CD4-positive, alpha-beta memory T cell (primary cell): ENCODE measurements around the gene ZNF383. TPM values are rescaled to one million over a fixed set of nuclear protein-coding genes. Genes with fewer than 3 reads are reported as not detected.
A peak's percentile ranks its signal among the peaks of the same experiment; 100 is the strongest.
"Not testable (repeated sequence)": the region's sequence is repeated elsewhere in the genome, so short reads cannot be mapped to it uniquely, and the experiment has no call there.

Experiments used
- CTCF ChIA-PET: fragments of 350-600 bp; sonication (Branson Sonifier 250); formaldehyde crosslinking; loops from one replicate; lab custom pipeline; 2021; ENCODE audit warnings: inconsistent platforms; ENCODE audit not compliant: partially characterized antibody; lab: Charles Lee
- POLR2A ChIA-PET: fragments of 350-600 bp; sonication (Branson Sonifier 250); formaldehyde crosslinking; loops from one replicate; lab custom pipeline; 2021; ENCODE audit not compliant: partially characterized antibody; lab: Charles Lee
- DNase-seq, 5 donors: peaks; one replicate each; pipeline versions ENCODE4 v3.0.0 to v3.0.0-alpha.2; 2020 to 2022; ENCODE audit warnings: mixed read lengths in 1 of 5
- H3K27ac ChIP-seq: one replicate; pipeline ENCODE4 v1.7.0; 2013; ENCODE audit warnings: low read depth, low read length
- H3K27me3 ChIP-seq: 2 replicates; pipeline ENCODE4 v1.7.0; 2013; ENCODE audit warnings: mild to moderate bottlenecking, low read length, moderate library complexity; ENCODE audit not compliant: insufficient read depth
- H3K36me3 ChIP-seq: 2 replicates; pipeline ENCODE4 v1.7.0; 2013; ENCODE audit warnings: mild to moderate bottlenecking, low read length, moderate library complexity; ENCODE audit not compliant: insufficient read depth
- H3K4me1 ChIP-seq: 2 replicates; pipeline ENCODE4 v1.7.0; 2013; ENCODE audit warnings: mild to moderate bottlenecking, low read length, moderate library complexity; ENCODE audit not compliant: insufficient read depth
- H3K4me3 ChIP-seq, 2 donors: one replicate each; pipeline ENCODE4 v1.7.0; 2013; ENCODE audit warnings: low read length in 2 of 2, mild to moderate bottlenecking in 1 of 2
- H3K9me3 ChIP-seq, 2 donors: one replicate each; pipeline ENCODE4 v1.7.0; 2013; ENCODE audit warnings: low read length in 2 of 2, control low read depth in 1 of 2; ENCODE audit not compliant: control insufficient read depth in 1 of 2
- H3K27ac Mint-ChIP-seq, 7 donors: one replicate each; pipeline ENCODE4 v1.8.0; 2020 to 2021; ENCODE audit warnings: mixed read lengths in 7 of 7, mild to moderate bottlenecking in 6 of 7, inconsistent platforms in 3 of 7, moderate library complexity in 3 of 7
- H3K27me3 Mint-ChIP-seq, 2 donors: one replicate each; pipeline ENCODE4 v1.8.0; 2020 to 2021; ENCODE audit warnings: mixed read lengths in 2 of 2
- H3K36me3 Mint-ChIP-seq, 2 donors: one replicate each; pipeline ENCODE4 v1.8.0; 2020 to 2021; ENCODE audit warnings: mixed read lengths in 2 of 2, inconsistent platforms in 1 of 2, mild to moderate bottlenecking in 1 of 2
- H3K4me1 Mint-ChIP-seq, 4 donors: one replicate each; pipeline ENCODE4 v1.8.0; 2020 to 2021; ENCODE audit warnings: mixed read lengths in 4 of 4, mild to moderate bottlenecking in 1 of 4
- H3K4me3 Mint-ChIP-seq, 8 donors: one replicate each; pipeline ENCODE4 v1.8.0; 2020 to 2021; ENCODE audit warnings: mixed read lengths in 8 of 8, mild to moderate bottlenecking in 7 of 8, moderate library complexity in 6 of 8, inconsistent platforms in 3 of 8
- H3K9me3 Mint-ChIP-seq, 8 donors: one replicate each; pipeline ENCODE4 v1.8.0; 2020 to 2021; ENCODE audit warnings: mixed read lengths in 8 of 8, mild to moderate bottlenecking in 5 of 8, inconsistent platforms in 3 of 8, moderate library complexity in 1 of 8
- intact Hi-C: fragments of 100-400 bp; cut with micrococcal nuclease; formaldehyde crosslinking; loops from one replicate; pipeline ENCODE4 v1.15.1; 2023
- polyA plus RNA-seq, 2 donors: library from polyadenylated mRNA; unstranded; fragments of 300-500 nt; fragmentation: Illumina TruSeq; gene quantifications; one replicate each; pipeline ENCODE4 v1.2.3, GENCODE V29; 2021
- total RNA-seq, 2 experiments: library from RNA; stranded (reverse); gene quantifications; one replicate each; pipeline ENCODE4 v1.2.3, GENCODE V29; 2021

ZNF383 gene
- total RNA-seq = 10 to 100 TPM; 32.0 to 34.0 TPM
- 10 to 100 TPM in 1 of 2 donors, 1 to 10 TPM in 1; 8.4 to 14.1 TPM for polyA plus RNA-seq

- Histone ChIP-seq H3K9me3 (no peaks in the 10 kb centered on the region), H3K4me1 (peaks cover 16% of the 10 kb centered on the region), H3K27me3 (no peaks in the 10 kb centered on the region), H3K27ac (peak within 1 kb of the TSS; percentile 80), H3K4me3 (peak within 1 kb of the TSS; percentile 85 to 99), H3K36me3 (no peaks in the 10 kb centered on the region)
- DNase-seq = peak; percentile 80 to 87 (median 83)
- CTCF ChIA-PET = interaction anchor here (0.6 to 1.6 kb wide), 3 partner anchors 45 to 541 kb away, joined by 3 to 7 read pairs (median 5); partner anchors contain the start of gene ZNF585A
- Mint-ChIP-seq H3K27ac (peak within 1 kb of the TSS; percentile 88 to 98 (median 96)), H3K27me3 (no peaks in the 10 kb centered on the region), H3K4me1 (peaks cover 19 to 40% (median 31%) of the 10 kb centered on the region in 4 donors), H3K9me3 (peaks cover 0 to 21% (median 7%) of the 10 kb centered on the region in 8 donors), H3K4me3 (peak within 1 kb of the TSS; percentile 89 to 98 (median 91)), H3K36me3 (peaks cover 29 to 34% of the 10 kb centered on the region in 2 donors)
- intact Hi-C loops = loop anchor here (1.0 to 10.0 kb wide), 10 partner anchors 8 to 1103 kb away; partner anchors contain the start of genes OVOL3, POLR2I, TBCB and ZNF146
- POLR2A ChIA-PET = interaction anchor here (0.6 to 2.3 kb wide), 22 partner anchors 9 to 1003 kb away, joined by 3 to 17 read pairs (median 6); partner anchors contain the start of genes ZNF146, ZNF260, ZNF345 and ZNF382
These were observed at the start of gene ZNF383 for GRCh38 chr19:37217775-37218591. ZNF383 (plus strand) TSS chr19:37218214; CDS start chr19:37230454, 12,240 bp downstream.

GRCh38 chr19:37172368-37173366, 45.3 kb upstream of the ZNF383 start, which contains the start of gene ZNF585A:
ZNF585A (minus strand) TSS chr19:37172695; CDS start chr19:37169910, 2,785 bp downstream.
- H3K27ac ChIP-seq = peak within 1 kb of the TSS; percentile 61

GRCh38 chr19:37186071-37186470, 31.9 kb upstream of the ZNF383 start:
- DNase-seq, CTCF ChIA-PET, H3K4me3 ChIP-seq, H3K4me1 Mint-ChIP-seq, POLR2A ChIA-PET, H3K4me1 ChIP-seq, intact Hi-C loops, H3K27me3 ChIP-seq, H3K27me3 Mint-ChIP-seq, H3K27ac Mint-ChIP-seq, H3K4me3 Mint-ChIP-seq, H3K27ac ChIP-seq: not testable (repeated sequence)
- H3K9me3 ChIP-seq = peaks cover 16 to 56% of the 10 kb centered on the region in 2 donors
- Mint-ChIP-seq H3K36me3 (peaks cover 62 to 64% of the 10 kb centered on the region in 2 donors), H3K9me3 (peaks cover 6 to 94% (median 83%) of the 10 kb centered on the region in 8 donors)
- H3K36me3 ChIP-seq = peaks cover 18% of the 10 kb centered on the region

More at GRCh38 chr19:37172368-37173366, 45.3 kb upstream of the ZNF383 start, which contains the start of gene ZNF585A:
- Histone ChIP-seq H3K36me3 (peaks cover 16% of the 10 kb centered on the region), H3K9me3 (no peaks in the 10 kb centered on the region), H3K4me1 (peaks cover 17% of the 10 kb centered on the region), H3K4me3 (peak within 1 kb of the TSS; percentile 81 to 82), H3K27me3 (no peaks in the 10 kb centered on the region)
- DNase-seq = peak; percentile 90 to 94 (median 92)
- H3K9me3 Mint-ChIP-seq = peaks cover 0 to 46% (median 28%) of the 10 kb centered on the region in 8 donors
- H3K27me3 Mint-ChIP-seq = no peaks in the 10 kb centered on the region
- H3K4me1 Mint-ChIP-seq = peaks cover 0 to 2% (median 0%) of the 10 kb centered on the region in 4 donors
- no peak within 1 kb of the TSS for H3K27ac Mint-ChIP-seq
- CTCF ChIA-PET = interaction anchor here (0.7 to 2.2 kb wide), 2 partner anchors 45 to 95 kb away, joined by 4 to 7 read pairs; partner anchors contain the start of genes ZNF383 and ZNF420
- intact Hi-C loops = loop anchor here (1.0 to 2.0 kb wide), 10 partner anchors 38 to 793 kb away; partner anchors contain the start of genes ZFP14, ZNF260, ZNF345 and ZNF383
- POLR2A ChIA-PET = interaction anchor here (0.9 to 3.7 kb wide), 9 partner anchors 37 to 683 kb away, joined by 3 to 20 read pairs (median 3); partner anchors contain the start of genes ZNF383, ZNF420, ZNF527 and ZNF566
- H3K4me3 Mint-ChIP-seq = peak within 1 kb of the TSS in 3 of 8 donors; percentile 12 to 51 (median 26)
- peaks cover 28 to 30% of the 10 kb centered on the region in 2 donors for H3K36me3 Mint-ChIP-seq

GRCh38 chr19:37195248-37195647, 22.8 kb upstream of the ZNF383 start:
- H3K4me1 Mint-ChIP-seq, intact Hi-C loops, POLR2A ChIA-PET, H3K27ac Mint-ChIP-seq, H3K27me3 Mint-ChIP-seq, H3K4me3 Mint-ChIP-seq, H3K27ac ChIP-seq, DNase-seq, H3K4me1 ChIP-seq, H3K36me3 ChIP-seq, H3K27me3 ChIP-seq, H3K4me3 ChIP-seq: not testable (repeated sequence)
- CTCF ChIA-PET = interaction anchor here (0.7 kb wide), 1 partner anchor 29 kb away, joined by 4 read pairs; no protein-coding TSS in a partner anchor
- Mint-ChIP-seq H3K36me3 (peaks cover 50 to 84% of the 10 kb centered on the region in 2 donors), H3K9me3 (peaks cover 0 to 90% (median 64%) of the 10 kb centered on the region in 8 donors)
- H3K9me3 ChIP-seq = peaks cover 0 to 11% of the 10 kb centered on the region in 2 donors

GRCh38 chr19:37197115-37197514, 20.9 kb upstream of the ZNF383 start:
- intact Hi-C loops, H3K27ac Mint-ChIP-seq, H3K36me3 ChIP-seq, DNase-seq, CTCF ChIA-PET, H3K27ac ChIP-seq, H3K4me3 Mint-ChIP-seq, H3K4me1 ChIP-seq, H3K27me3 Mint-ChIP-seq, H3K27me3 ChIP-seq, H3K4me1 Mint-ChIP-seq, H3K4me3 ChIP-seq: not testable (repeated sequence)
- Mint-ChIP-seq H3K36me3 (peaks cover 56 to 85% of the 10 kb centered on the region in 2 donors), H3K9me3 (peaks cover 0 to 88% (median 57%) of the 10 kb centered on the region in 8 donors)
- POLR2A ChIA-PET = interaction anchor here (1.3 kb wide), 1 partner anchor 9 kb away, joined by 4 read pairs; no protein-coding TSS in a partner anchor
- H3K9me3 ChIP-seq = peaks cover 0 to 14% of the 10 kb centered on the region in 2 donors

GRCh38 chr19:37197768-37198167, 20.2 kb upstream of the ZNF383 start:
- DNase-seq = no peak
- CTCF ChIA-PET = no interaction called here
- H3K9me3 ChIP-seq = peaks cover 0 to 14% of the 10 kb centered on the region in 2 donors

More at GRCh38 chr19:37197768-37198167, 20.2 kb upstream of the ZNF383 start:
- POLR2A ChIA-PET = no interaction called here
- H3K4me3 ChIP-seq = no peak overlapping the region
- Mint-ChIP-seq H3K4me3 (no peak overlapping the region), H3K4me1 (peaks cover 0 to 1% (median 0%) of the 10 kb centered on the region in 4 donors), H3K36me3 (peaks cover 57 to 87% of the 10 kb centered on the region in 2 donors), H3K27ac (no peak overlapping the region), H3K9me3 (peaks cover 0 to 89% (median 57%) of the 10 kb centered on the region in 8 donors), H3K27me3 (no peaks in the 10 kb centered on the region)
- H3K27ac ChIP-seq = no peak overlapping the region
- H3K4me1 ChIP-seq = no peaks in the 10 kb centered on the region
- no peaks in the 10 kb centered on the region for H3K27me3 ChIP-seq
- peaks cover 6% of the 10 kb centered on the region for H3K36me3 ChIP-seq
- intact Hi-C loops = no loop called here
